ENCODE results near the gene CDK4. TPM values are rescaled to one million over a fixed set of nuclear protein-coding genes. Genes with fewer than 3 reads are reported as not detected.

The CDK4 gene
- total and polyA plus RNA-seq, 2 of the 13 experiments (the other 11 are each of a cell fraction or from before 2014, with no cell fraction given) = 191 to 209 TPM

DNA sequence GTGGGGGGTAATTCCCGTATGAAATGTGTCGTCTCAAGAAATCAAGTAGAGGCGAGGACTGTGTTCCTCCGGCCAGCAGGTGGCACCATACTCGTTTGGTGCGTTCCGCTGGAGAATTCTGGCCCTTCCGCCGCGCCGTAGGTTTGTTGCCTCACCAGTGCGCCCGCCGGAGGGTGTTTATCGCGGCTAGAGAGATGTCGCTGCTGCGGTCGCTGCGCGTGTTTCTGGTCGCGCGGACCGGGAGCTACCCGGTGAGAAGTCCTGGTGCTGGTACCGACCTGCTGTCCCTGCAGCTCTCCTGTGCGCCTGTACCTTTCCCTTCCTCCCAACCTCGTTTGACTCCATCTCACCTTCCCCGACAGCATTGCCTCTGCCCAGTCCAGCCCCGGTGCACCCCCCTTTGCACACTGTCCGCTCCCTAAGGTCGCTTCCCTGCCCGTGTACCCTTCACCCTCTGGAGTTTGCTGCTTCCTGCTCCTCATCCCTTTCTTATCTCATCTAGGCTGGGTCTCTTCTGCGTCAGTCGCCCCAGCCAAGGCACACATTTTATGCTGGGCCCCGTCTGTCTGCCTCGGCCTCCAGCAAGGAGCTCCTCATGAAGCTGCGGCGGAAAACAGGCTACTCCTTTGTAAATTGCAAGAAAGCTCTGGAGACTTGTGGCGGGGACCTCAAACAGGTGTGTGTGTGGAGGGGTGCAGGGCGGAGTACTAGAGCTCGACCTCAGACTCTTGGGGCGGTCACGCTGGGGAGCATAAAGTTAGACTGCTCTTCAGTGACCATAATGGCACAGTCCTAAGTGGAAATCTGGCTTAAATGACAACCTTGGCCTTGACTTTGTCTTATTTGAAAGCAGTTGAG, 30.7 kb upstream of the CDK4 start, which contains the start of gene TSFM (continued):
- peak; percentile 40; the same call in 1 of the 2 replicates for TF ChIP-seq MAZ (IDR thresholded peaks at IDR 0.05; ENCODE audit: borderline replicate concordance, low read depth, low read length)
- peak; percentile 87; the same call in 1 of the 2 replicates for TF ChIP-seq MAZ (CRISPR knock-in tag; IDR thresholded peaks at IDR 0.05; ENCODE audit: low read depth)
- TF ChIP-seq ZNF30 (CRISPR knock-in tag; IDR thresholded peaks at IDR 0.05) = 0 out of 2 replicates have a peak, but pooled peaks have one; percentile 63
- no peak for TF ChIP-seq JUND (CRISPR knock-in tag; IDR thresholded peaks at IDR 0.05)
- 0 out of 2 replicates have a peak, but pooled peaks have one; percentile 84 for TF ChIP-seq ZNF724P (CRISPR knock-in tag; IDR thresholded peaks at IDR 0.05; ENCODE audit: borderline replicate concordance)
- TF ChIP-seq TEAD3 (CRISPR knock-in tag; optimal IDR thresholded peaks at IDR 0.05; ENCODE audit: borderline replicate concordance) = peak; percentile 90
- TF ChIP-seq ZNF704 (CRISPR knock-in tag; IDR thresholded peaks at IDR 0.05; ENCODE audit: borderline replicate concordance) = no peak
- no peak for TF ChIP-seq XBP1 (CRISPR knock-in tag; IDR thresholded peaks at IDR 0.05)
- TF ChIP-seq BHLHE40 (IDR thresholded peaks at IDR 0.05; ENCODE audit: low read length) = peak; percentile 49; the same call in 1 of the 2 replicates
- TF ChIP-seq RFXANK (CRISPR knock-in tag; IDR thresholded peaks at IDR 0.05) = peak; percentile 70; the same call in 1 of the 2 replicates
- no peak for TF ChIP-seq EZH2 (conservative IDR thresholded peaks at IDR 0.05; ENCODE audit: low read depth, low read length)
- TF ChIP-seq GATAD2A (CRISPR knock-in tag; IDR thresholded peaks at IDR 0.05) = peak; percentile 87
- no peak for TF ChIP-seq ZNF674 (CRISPR knock-in tag; IDR thresholded peaks at IDR 0.05; ENCODE audit: low read depth)
- TF ChIP-seq, protein P1, sequence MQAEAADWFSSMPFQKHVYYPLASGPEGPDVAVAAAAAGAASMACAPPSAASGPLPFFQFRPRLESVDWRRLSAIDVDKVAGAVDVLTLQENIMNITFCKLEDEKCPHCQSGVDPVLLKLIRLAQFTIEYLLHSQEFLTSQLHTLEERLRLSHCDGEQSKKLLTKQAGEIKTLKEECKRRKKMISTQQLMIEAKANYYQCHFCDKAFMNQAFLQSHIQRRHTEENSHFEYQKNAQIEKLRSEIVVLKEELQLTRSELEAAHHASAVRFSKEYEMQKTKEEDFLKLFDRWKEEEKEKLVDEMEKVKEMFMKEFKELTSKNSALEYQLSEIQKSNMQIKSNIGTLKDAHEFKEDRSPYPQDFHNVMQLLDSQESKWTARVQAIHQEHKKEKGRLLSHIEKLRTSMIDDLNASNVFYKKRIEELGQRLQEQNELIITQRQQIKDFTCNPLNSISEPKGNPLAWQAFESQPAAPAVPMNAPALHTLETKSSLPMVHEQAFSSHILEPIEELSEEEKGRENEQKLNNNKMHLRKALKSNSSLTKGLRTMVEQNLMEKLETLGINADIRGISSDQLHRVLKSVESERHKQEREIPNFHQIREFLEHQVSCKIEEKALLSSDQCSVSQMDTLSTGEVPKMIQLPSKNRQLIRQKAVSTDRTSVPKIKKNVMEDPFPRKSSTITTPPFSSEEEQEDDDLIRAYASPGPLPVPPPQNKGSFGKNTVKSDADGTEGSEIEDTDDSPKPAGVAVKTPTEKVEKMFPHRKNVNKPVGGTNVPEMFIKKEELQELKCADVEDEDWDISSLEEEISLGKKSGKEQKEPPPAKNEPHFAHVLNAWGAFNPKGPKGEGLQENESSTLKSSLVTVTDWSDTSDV (CRISPR knock-in tag; IDR thresholded peaks at IDR 0.05) = no peak
- TF ChIP-seq STAT5B (CRISPR knock-in tag; IDR thresholded peaks at IDR 0.05) = no peak
- peak; percentile 89 to 94 for TF ChIP-seq POLR2A (IDR thresholded peaks at IDR 0.05; ENCODE audit: insufficient read depth in 1 of 2, low read depth in 2 of 2, low read length in 2 of 2)
- TF ChIP-seq, protein P2, sequence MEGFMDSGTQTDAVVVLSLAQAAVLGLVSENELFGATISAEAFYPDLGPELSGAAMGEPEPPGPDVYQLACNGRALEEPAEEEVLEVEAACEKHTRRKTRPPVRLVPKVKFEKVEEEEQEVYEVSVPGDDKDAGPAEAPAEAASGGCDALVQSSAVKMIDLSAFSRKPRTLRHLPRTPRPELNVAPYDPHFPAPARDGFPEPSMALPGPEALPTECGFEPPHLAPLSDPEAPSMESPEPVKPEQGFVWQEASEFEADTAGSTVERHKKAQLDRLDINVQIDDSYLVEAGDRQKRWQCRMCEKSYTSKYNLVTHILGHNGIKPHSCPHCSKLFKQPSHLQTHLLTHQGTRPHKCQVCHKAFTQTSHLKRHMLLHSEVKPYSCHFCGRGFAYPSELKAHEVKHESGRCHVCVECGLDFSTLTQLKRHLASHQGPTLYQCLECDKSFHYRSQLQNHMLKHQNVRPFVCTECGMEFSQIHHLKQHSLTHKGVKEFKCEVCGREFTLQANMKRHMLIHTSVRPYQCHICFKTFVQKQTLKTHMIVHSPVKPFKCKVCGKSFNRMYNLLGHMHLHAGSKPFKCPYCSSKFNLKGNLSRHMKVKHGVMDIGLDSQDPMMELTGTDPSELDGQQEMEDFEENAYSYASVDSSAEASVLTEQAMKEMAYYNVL (CRISPR knock-in tag; IDR thresholded peaks at IDR 0.05; ENCODE audit: borderline replicate concordance) = peak; percentile 64
- TF ChIP-seq ZNF761 (CRISPR knock-in tag; conservative IDR thresholded peaks at IDR 0.05) = peak; percentile 60; the same call in 1 of the 2 replicates
- no peak for TF ChIP-seq MEIS1 (CRISPR knock-in tag; IDR thresholded peaks at IDR 0.05; ENCODE audit: borderline replicate concordance)
- peak; percentile 93 for TF ChIP-seq CREM (IDR thresholded peaks at IDR 0.05)
- TF ChIP-seq CREM (CRISPR knock-in tag; IDR thresholded peaks at IDR 0.05) = no peak
- TF ChIP-seq POGZ (CRISPR knock-in tag; IDR thresholded peaks at IDR 0.05) = peak; percentile 97
- TF ChIP-seq HHEX (CRISPR knock-in tag; IDR thresholded peaks at IDR 0.05) = no peak
- no peak for TF ChIP-seq ZNF737 (CRISPR knock-in tag; IDR thresholded peaks at IDR 0.05; ENCODE audit: borderline replicate concordance)
- no peak; the same call in 1 of the 2 replicates for TF ChIP-seq GATA4 (IDR thresholded peaks at IDR 0.05; ENCODE audit: borderline replicate concordance, low read depth)
- no peak for TF ChIP-seq ZNF570 (CRISPR knock-in tag; IDR thresholded peaks at IDR 0.05; ENCODE audit: borderline replicate concordance)
- peak; percentile 80; the same call in 1 of the 2 replicates for TF ChIP-seq SIN3B (IDR thresholded peaks at IDR 0.05; ENCODE audit: low read length)
